ENCODE measurements around the gene DLX5.

Gene DLX5

GRCh38 chr7:97020996-97021746, 3.5 kb downstream of the DLX5 start:
- no peak overlapping the region for H3K4me3 ChIP-seq (ENCODE audit: low read depth, low read length)
- no peak for TF ChIP-seq CTCF (IDR thresholded peaks at IDR 0.05; ENCODE audit: low read depth, low read length)

- TF ChIP-seq CTCF (IDR thresholded peaks at IDR 0.05; ENCODE audit: low read depth, low read length) = no peak
- no peak overlapping the region for H3K4me3 ChIP-seq (ENCODE audit: low read depth, low read length)
These were observed 4.0 kb downstream of the DLX5 start for GRCh38 chr7:97020601-97020995.

- TF ChIP-seq CTCF (IDR thresholded peaks at IDR 0.05; ENCODE audit: low read depth, low read length) = no peak
- H3K4me3 ChIP-seq (ENCODE audit: low read depth, low read length) = no peak overlapping the region
These were observed 4.9 kb downstream of the DLX5 start for GRCh38 chr7:97019710-97020225.

- TF ChIP-seq CTCF (IDR thresholded peaks at IDR 0.05; ENCODE audit: low read depth, low read length) = no peak
- H3K4me3 ChIP-seq (ENCODE audit: low read depth, low read length) = no peak overlapping the region
These were observed 5.7 kb downstream of the DLX5 start for GRCh38 chr7:97018791-97019531.

GRCh38 chr7:97018126-97018601, 6.5 kb downstream of the DLX5 start:
- no peak for TF ChIP-seq CTCF (IDR thresholded peaks at IDR 0.05; ENCODE audit: low read depth, low read length)
- no peak overlapping the region for H3K4me3 ChIP-seq (ENCODE audit: low read depth, low read length)

GRCh38 chr7:97017192-97018125, 7.2 kb downstream of the DLX5 start:
- no peak overlapping the region for H3K4me3 ChIP-seq (ENCODE audit: low read depth, low read length)
- TF ChIP-seq CTCF (IDR thresholded peaks at IDR 0.05; ENCODE audit: low read depth, low read length) = no peak
